ENCODE measurements around the gene SPACA4. TPM values are rescaled to one million over a fixed set of nuclear protein-coding genes. Genes with fewer than 3 reads are reported as not detected.

Gene SPACA4
- total RNA-seq, 4 donors from 2014 or later, result not detected

DNA sequence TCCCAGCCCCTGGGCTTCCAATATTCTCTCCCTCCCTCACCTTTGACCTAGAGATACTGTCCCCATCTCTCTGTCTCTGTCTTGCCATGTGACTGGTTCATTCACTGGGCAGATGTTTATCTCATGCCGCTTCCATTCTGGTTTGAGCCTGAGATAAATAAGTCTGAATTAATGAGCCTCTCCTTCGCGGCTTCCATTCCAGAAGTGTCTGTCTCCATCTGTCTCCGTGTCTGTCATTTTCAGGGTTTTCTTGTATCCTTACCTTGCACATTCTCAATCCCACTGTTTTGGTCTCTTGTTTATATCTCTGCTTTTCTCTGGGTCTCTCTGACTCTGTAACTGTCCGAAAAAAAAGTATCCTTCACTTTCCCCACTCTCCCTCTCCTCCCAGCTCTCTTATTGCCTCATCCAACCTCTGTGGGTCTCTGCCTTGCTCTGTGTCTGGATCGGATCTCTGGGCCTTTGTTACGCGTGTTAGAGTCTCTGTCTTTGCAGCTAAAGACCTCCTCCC is 17.1 kb downstream of the SPACA4 start:
- peak overlapping the region; percentile 57 to 91 (median 85) for H3K27ac ChIP-seq
- no peaks in the 10 kb centered on the region for H3K9me3 ChIP-seq
- 10 to 18% methylated on average over 7 to 8 of the region's 8 CpGs for WGBS, 2 donors (ENCODE audit: low coverage in 1 of 2)
- H3K27me3 ChIP-seq, result no peaks in the 10 kb centered on the region
- no peak for ATAC-seq
- peak overlapping the region in 1 of 2 donors; percentile 58 for H3K4me3 ChIP-seq
- peaks cover 0 to 64% (median 16%) of the 10 kb centered on the region in 3 donors for H3K4me1 ChIP-seq
- TF ChIP-seq EP300 (IDR thresholded peaks at IDR 0.05), result no peak
- TF ChIP-seq, protein P1, sequence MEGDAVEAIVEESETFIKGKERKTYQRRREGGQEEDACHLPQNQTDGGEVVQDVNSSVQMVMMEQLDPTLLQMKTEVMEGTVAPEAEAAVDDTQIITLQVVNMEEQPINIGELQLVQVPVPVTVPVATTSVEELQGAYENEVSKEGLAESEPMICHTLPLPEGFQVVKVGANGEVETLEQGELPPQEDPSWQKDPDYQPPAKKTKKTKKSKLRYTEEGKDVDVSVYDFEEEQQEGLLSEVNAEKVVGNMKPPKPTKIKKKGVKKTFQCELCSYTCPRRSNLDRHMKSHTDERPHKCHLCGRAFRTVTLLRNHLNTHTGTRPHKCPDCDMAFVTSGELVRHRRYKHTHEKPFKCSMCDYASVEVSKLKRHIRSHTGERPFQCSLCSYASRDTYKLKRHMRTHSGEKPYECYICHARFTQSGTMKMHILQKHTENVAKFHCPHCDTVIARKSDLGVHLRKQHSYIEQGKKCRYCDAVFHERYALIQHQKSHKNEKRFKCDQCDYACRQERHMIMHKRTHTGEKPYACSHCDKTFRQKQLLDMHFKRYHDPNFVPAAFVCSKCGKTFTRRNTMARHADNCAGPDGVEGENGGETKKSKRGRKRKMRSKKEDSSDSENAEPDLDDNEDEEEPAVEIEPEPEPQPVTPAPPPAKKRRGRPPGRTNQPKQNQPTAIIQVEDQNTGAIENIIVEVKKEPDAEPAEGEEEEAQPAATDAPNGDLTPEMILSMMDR (IDR thresholded peaks at IDR 0.05), result no peak
- H3K36me3 ChIP-seq, result peaks cover 0 to 41% of the 10 kb centered on the region in 2 donors

DNA sequence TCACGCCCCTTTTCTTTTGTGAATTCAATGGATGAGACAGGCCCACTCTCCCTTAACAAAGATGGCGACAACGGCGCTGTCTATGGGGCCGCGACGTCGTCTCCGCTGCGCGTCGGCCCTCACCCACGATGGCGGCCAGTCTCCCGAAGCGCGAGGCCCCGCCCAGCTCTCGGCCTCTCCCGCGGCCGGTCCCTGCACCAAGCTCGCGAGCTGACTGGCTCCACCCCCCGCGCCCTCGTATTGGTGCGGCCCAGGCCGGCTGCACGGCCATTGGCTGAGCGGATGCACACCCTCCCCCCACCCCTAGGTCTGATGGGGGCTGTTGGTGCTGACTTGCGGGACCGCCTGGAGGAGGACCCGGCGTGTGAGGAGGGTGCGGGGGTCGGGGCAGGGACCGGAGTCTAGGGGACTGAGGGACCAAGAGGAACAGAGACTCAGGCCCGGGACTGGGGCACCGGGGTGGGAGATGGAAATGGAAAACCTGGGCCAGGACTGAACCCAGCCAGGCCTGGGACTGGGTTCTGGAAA is 17.6 kb downstream of the SPACA4 start:
- peak; percentile 86 for ATAC-seq
- Histone ChIP-seq H3K27ac (peak overlapping the region; percentile 68 to 91 (median 86)), H3K27me3 (no peaks in the 10 kb centered on the region), H3K9me3 (no peaks in the 10 kb centered on the region), H3K4me3 (peak overlapping the region; percentile 39 to 58), H3K4me1 (peaks cover 0 to 70% (median 16%) of the 10 kb centered on the region in 3 donors), H3K36me3 (peaks cover 0 to 45% of the 10 kb centered on the region in 2 donors)
- 0% methylated on average over 1 to 2 of the region's 40 CpGs for WGBS, 2 donors (ENCODE audit: low coverage in 1 of 2)
- TF ChIP-seq, protein P1 (IDR thresholded peaks at IDR 0.05), result peak in 1 of 4 experiments; percentile 23
- TF ChIP-seq POLR2A (IDR thresholded peaks at IDR 0.05), result peak in 1 of 2 donors; percentile 25
- no peak for TF ChIP-seq EP300 (IDR thresholded peaks at IDR 0.05)
- peak; percentile 25 for TF ChIP-seq POLR2AphosphoS5 (IDR thresholded peaks at IDR 0.05)

DNA sequence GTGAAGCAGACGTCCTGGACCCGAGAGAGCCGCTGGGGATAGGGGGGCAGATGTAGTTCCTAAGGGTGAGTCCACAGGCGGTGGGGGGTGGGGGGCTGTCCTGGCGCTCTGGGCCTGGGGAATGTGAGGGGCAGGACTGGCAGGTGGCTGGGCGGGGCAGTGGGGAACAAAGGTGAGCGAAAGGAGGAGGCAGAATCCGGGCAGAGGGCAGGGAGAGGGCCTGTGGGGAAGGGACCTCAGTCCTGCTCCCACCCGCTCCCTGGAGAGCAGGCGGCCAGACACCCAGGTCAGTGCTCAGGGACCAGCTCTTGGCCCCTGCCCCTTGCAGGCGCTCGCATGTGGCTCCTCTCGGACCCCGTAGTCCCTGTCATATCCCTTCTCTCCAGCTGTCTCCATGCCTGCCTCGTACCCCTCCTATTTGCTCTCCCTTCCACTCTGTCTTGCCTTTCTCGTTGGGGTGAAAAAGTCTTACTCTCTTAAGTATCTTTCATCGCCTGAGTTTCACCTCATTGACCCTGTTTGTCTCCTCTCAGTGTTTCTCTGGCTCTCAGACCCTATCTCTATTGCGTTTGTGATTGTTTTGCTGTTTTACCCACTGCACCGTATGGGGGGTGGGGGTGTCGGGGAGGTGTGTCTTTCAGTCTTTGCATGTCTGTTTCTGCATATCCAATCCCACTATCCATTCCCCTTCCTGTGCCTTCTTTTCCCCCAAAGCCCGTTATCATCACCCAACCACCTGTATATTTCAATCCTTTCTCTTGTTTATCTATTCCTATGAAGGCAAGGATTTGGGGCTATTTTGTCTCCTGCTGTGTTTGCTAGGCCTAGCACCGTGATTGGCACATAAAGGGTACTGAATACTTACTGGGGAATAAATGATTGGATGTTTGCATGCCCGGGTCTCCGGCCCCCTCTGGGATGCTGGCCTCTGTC is 18.5 kb downstream of the SPACA4 start:
- peak overlapping the region; percentile 39 to 58 for H3K4me3 ChIP-seq
- H3K4me1 ChIP-seq, result peaks cover 0 to 72% (median 18%) of the 10 kb centered on the region in 3 donors
- TF ChIP-seq EP300 (IDR thresholded peaks at IDR 0.05), result no peak
- TF ChIP-seq, protein P1 (IDR thresholded peaks at IDR 0.05), result no peak
- TF ChIP-seq POLR2AphosphoS5 (IDR thresholded peaks at IDR 0.05), result no peak
- no peak for TF ChIP-seq POLR2A (IDR thresholded peaks at IDR 0.05)
- peak overlapping the region; percentile 68 to 91 (median 86) for H3K27ac ChIP-seq
- 45 to 53% methylated on average over 11 to 15 of the region's 24 CpGs for WGBS, 2 donors (ENCODE audit: low coverage in 1 of 2)
- peaks cover 0 to 45% of the 10 kb centered on the region in 2 donors for H3K36me3 ChIP-seq
- no peak for ATAC-seq
- H3K27me3 ChIP-seq, result no peaks in the 10 kb centered on the region
- H3K9me3 ChIP-seq, result no peaks in the 10 kb centered on the region

DNA sequence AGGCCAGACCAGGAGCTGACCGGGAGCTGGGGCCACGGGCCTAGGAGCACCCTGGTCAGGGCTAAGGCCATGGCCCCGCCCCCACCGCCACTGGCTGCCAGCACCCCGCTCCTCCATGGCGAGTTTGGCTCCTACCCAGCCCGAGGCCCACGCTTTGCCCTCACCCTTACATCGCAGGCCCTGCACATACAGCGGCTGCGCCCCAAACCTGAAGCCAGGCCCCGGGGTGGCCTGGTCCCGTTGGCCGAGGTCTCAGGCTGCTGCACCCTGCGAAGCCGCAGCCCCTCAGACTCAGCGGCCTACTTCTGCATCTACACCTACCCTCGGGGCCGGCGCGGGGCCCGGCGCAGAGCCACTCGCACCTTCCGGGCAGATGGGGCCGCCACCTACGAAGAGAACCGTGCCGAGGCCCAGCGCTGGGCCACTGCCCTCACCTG is 19.4 kb downstream of the SPACA4 start:
- no peak for ATAC-seq
- Histone ChIP-seq H3K4me3 (no peak overlapping the region), H3K36me3 (peaks cover 0 to 41% of the 10 kb centered on the region in 2 donors), H3K4me1 (peaks cover 0 to 72% (median 27%) of the 10 kb centered on the region in 3 donors), H3K27me3 (no peaks in the 10 kb centered on the region), H3K9me3 (no peaks in the 10 kb centered on the region), H3K27ac (peak overlapping the region in 2 of 4 donors; percentile 29 to 91)
- TF ChIP-seq, protein P1 (IDR thresholded peaks at IDR 0.05), result no peak
- no peak for TF ChIP-seq EP300 (IDR thresholded peaks at IDR 0.05)
- no peak for TF ChIP-seq POLR2A (IDR thresholded peaks at IDR 0.05)
- no peak for TF ChIP-seq POLR2AphosphoS5 (IDR thresholded peaks at IDR 0.05)
- WGBS, 2 donors (ENCODE audit: low coverage in 1 of 2), result no CpG with 5 or more reads among the region's 30 CpGs
